NCI-H2107 treated with DMSO at 0.1 percent for 48 hours (cell line): ENCODE results near the gene LHFPL2.
"Not testable (repeated sequence)": the region's sequence is repeated elsewhere in the genome, so short reads cannot be mapped to it uniquely, and the experiment has no call there.

Experiments
- DNase-seq: peaks from one replicate; lab custom pipeline; 2025; ENCODE audit not compliant: unreplicated experiment; lab: John Stamatoyannopoulos, UW

The LHFPL2 gene

GRCh38 chr5:78475370-78475769 lies 173.2 kb downstream of the LHFPL2 start:
- DNase-seq, result no peak

- no peak for DNase-seq
Measured at GRCh38 chr5:78473751-78474150, 174.8 kb downstream of the LHFPL2 start.

- no peak for DNase-seq
Measured at GRCh38 chr5:78472469-78473106, 176.0 kb downstream of the LHFPL2 start.

GRCh38 chr5:78471896-78472295 lies 176.7 kb downstream of the LHFPL2 start:
- no peak for DNase-seq

- no peak for DNase-seq
Measured at GRCh38 chr5:78467752-78468357, 180.7 kb downstream of the LHFPL2 start.

- DNase-seq, result no peak
Measured at GRCh38 chr5:78467140-78467539, 181.4 kb downstream of the LHFPL2 start.

GRCh38 chr5:78458843-78459242 lies 189.7 kb downstream of the LHFPL2 start:
- no peak for DNase-seq

GRCh38 chr5:78457507-78457906 lies 191.1 kb downstream of the LHFPL2 start:
- not testable (repeated sequence) for DNase-seq

GRCh38 chr5:78449103-78449502 lies 199.5 kb downstream of the LHFPL2 start:
- no peak for DNase-seq

- no peak for DNase-seq
Measured at GRCh38 chr5:78447775-78448424, 200.7 kb downstream of the LHFPL2 start.
